Measurements from ENCODE around the gene CCNJL. TPM values are rescaled to one million over a fixed set of nuclear protein-coding genes. Genes with fewer than 3 reads are reported as not detected.

Gene CCNJL
- total and polyA plus RNA-seq, 2 of the 8 experiments (the other 6 are each of a cell fraction or from before 2014, with no cell fraction given), result 34.6 to 44.7 TPM

- no peaks in the 10 kb centered on the region for H3K9me3 ChIP-seq (ENCODE audit: insufficient read depth in 2 of 2, low read depth in 1 of 2, low read length in 1 of 2)
- H4K91ac ChIP-seq (replicated peaks; ENCODE audit: insufficient read length, low read length), result no peak overlapping the region
- no peak overlapping the region for H3K27ac ChIP-seq (ENCODE audit: low read depth, low read length)
- H3K4me1 ChIP-seq (replicated peaks in 1 of 4; ENCODE audit: control insufficient read depth in 3 of 4, insufficient read depth in 4 of 4, low read length in 3 of 4), result peaks cover 2 to 25% (median 17%) of the 10 kb centered on the region in 4 experiments
- no peak overlapping the region for H3K4me2 ChIP-seq (ENCODE audit: insufficient read depth in 1 of 2, low read depth in 2 of 2, low read length in 2 of 2)
- no peak overlapping the region for H3K14ac ChIP-seq (ENCODE audit: insufficient read length)
- H2AK5ac ChIP-seq (ENCODE audit: low read depth, low read length), result no peak overlapping the region
- no peak for TF ChIP-seq USF2 (IDR thresholded peaks at IDR 0.05; ENCODE audit: low read length)
- TF ChIP-seq RFX5 (IDR thresholded peaks at IDR 0.05; ENCODE audit: borderline replicate concordance, low read depth, low read length), result no peak
- TF ChIP-seq CHD2 (IDR thresholded peaks at IDR 0.05; ENCODE audit: low read length), result no peak
- no peak for TF ChIP-seq CBX5 (IDR thresholded peaks at IDR 0.05; ENCODE audit: low read depth, low read length)
- TF ChIP-seq SP2 (IDR thresholded peaks at IDR 0.05; ENCODE audit: low read length), result no peak
- H2BK120ac ChIP-seq (replicated peaks; ENCODE audit: low read depth, low read length), result no peak overlapping the region
- no peak overlapping the region for H3K4me3 ChIP-seq (ENCODE audit: extremely low read depth in 1 of 4, insufficient read depth in 2 of 4, low read depth in 3 of 4, low read length in 4 of 4)
- H2BK5ac ChIP-seq (ENCODE audit: low read depth, low read length), result peak overlapping the region; percentile 62; the same call in 1 of the 2 replicates
- peaks cover 3 to 16% (median 9%) of the 10 kb centered on the region in 4 experiments; a peak in 6 of 8 replicates for H3K36me3 ChIP-seq (ENCODE audit: control insufficient read depth in 2 of 4, insufficient read depth in 4 of 4, low read length in 3 of 4)
- CTCF ChIA-PET (ENCODE audit: partially characterized antibody), result interaction anchor here (1.0 to 29.3 kb wide), 4 partner anchors 2 to 97 kb away, joined by 3 to 362 read pairs (median 238); no protein-coding TSS in a partner anchor
- no peak overlapping the region for H2BK12ac ChIP-seq (ENCODE audit: low read depth, low read length)
- H4K20me1 ChIP-seq (replicated peaks in 1 of 2; ENCODE audit: control insufficient read depth in 1 of 2, insufficient read depth in 2 of 2, low read length in 2 of 2), result peaks cover 3 to 8% of the 10 kb centered on the region in 2 experiments
- no peak overlapping the region for H4K5ac ChIP-seq (ENCODE audit: insufficient read length, low read depth, low read length)
- H2AFZ ChIP-seq (ENCODE audit: low read length), result no peak overlapping the region
- H3K79me2 ChIP-seq (ENCODE audit: control insufficient read depth in 1 of 2, insufficient read depth in 2 of 2, low read length in 2 of 2), result peaks cover 0 to 29% of the 10 kb centered on the region in 2 experiments; a peak in 1 of 4 replicates
- H3K23ac ChIP-seq (ENCODE audit: insufficient read length), result no peak overlapping the region
- no peak for FAIRE-seq
- H2BK20ac ChIP-seq (ENCODE audit: low read length), result no peak overlapping the region
- H3K9ac ChIP-seq (replicated peaks in 1 of 4; ENCODE audit: extremely low read depth in 1 of 4, low read depth in 3 of 4, low read length in 3 of 4), result no peak overlapping the region
- no peaks in the 10 kb centered on the region for H3K23me2 ChIP-seq (ENCODE audit: low read depth, low read length)
- no peaks in the 10 kb centered on the region for H3K27me3 ChIP-seq (replicated peaks in 1 of 4; ENCODE audit: control insufficient read depth in 3 of 4, extremely low read depth in 1 of 4, insufficient read depth in 3 of 4, low read length in 3 of 4)
- peaks cover 12% of the 10 kb centered on the region for H3K79me1 ChIP-seq (ENCODE audit: low read depth, low read length)
- no peak overlapping the region for H3K56ac ChIP-seq (replicated peaks; ENCODE audit: insufficient read length, low read depth, low read length)
- H4K8ac ChIP-seq (ENCODE audit: extremely low read depth, insufficient read depth, low read length), result no peak overlapping the region; the same call in 1 of the 2 replicates
- no peak overlapping the region; the same call in 1 of the 2 replicates for H3K18ac ChIP-seq (ENCODE audit: extremely low read depth, low read length)
- no peak overlapping the region for H3K4ac ChIP-seq (replicated peaks; ENCODE audit: insufficient read length, low read depth, low read length)
- peak overlapping the region; percentile 25; the same call in 1 of the 2 replicates for H2BK15ac ChIP-seq (ENCODE audit: low read length)
- WGBS, 2 experiments (ENCODE audit: extremely low coverage in 1 of 2, insufficient coverage in 1 of 2, insufficient read length in 1 of 2, insufficient replicate concordance in 2 of 2, low coverage in 1 of 2, low lambda C conversion rate in 2 of 2, missing lambda C conversion rate in 1 of 2), result 81% methylated on average over 22 of the region's 22 CpGs; no CpG with 5 or more reads in 1 of the 2 experiments
- no peak for DNase-seq (ENCODE audit: low read depth in 1 of 2, low spot score in 2 of 2)
- POLR2A ChIA-PET (ENCODE audit: partially characterized antibody), result interaction anchor here (0.6 to 1.6 kb wide), 4 partner anchors 10 to 235 kb away, joined by 3 to 5 read pairs (median 3); partner anchors contain the start of gene CCNJL
Measured at GRCh38 chr5:160260881-160261815, 51.2 kb downstream of the CCNJL start.

Measured in H1 (cell line).